GM19240 (cell line): Measurements from ENCODE around the gene USP22.
"Not testable (repeated sequence)": the region's sequence is repeated elsewhere in the genome, so short reads cannot be mapped to it uniquely, and the experiment has no call there.

ENCODE experiments used
- DNase-seq: peaks from one replicate; pipeline ENCODE4 v3.0.0; 2011; ENCODE audit warnings: low spot score; ENCODE audit not compliant: insufficient read length

USP22 gene

GRCh38 chr17:21042458-21043295 is at the start of gene USP22:
Gene USP22 (minus strand): TSS chr17:21043011. CDS start chr17:21042835, 176 bp downstream.
- DNase-seq = no peak

- DNase-seq = no peak
These were observed 48.2 kb upstream of the USP22 start for GRCh38 chr17:21090902-21091618.

GRCh38 chr17:21089933-21090901 is 47.4 kb upstream of the USP22 start:
- DNase-seq = peak; percentile 38

DNA sequence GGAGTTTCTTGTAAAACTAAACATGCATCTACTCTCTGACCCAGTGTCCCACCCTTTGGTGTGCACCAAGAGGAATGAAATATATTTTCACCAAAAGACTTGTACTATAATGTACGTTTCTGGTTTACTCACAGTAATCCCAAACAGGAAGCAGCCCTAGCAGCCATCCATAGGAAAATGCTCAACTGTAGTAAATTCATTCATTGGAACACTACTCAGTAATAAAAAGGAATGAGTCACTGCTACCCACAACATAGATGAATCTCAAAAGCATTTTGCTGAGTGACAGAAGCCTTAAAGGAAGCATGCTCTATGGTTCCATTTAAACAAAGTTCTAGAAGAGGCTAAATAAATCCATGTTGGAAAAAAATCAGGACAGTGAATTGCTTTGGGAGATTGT is 46.3 kb upstream of the USP22 start:
- DNase-seq = no peak

DNA sequence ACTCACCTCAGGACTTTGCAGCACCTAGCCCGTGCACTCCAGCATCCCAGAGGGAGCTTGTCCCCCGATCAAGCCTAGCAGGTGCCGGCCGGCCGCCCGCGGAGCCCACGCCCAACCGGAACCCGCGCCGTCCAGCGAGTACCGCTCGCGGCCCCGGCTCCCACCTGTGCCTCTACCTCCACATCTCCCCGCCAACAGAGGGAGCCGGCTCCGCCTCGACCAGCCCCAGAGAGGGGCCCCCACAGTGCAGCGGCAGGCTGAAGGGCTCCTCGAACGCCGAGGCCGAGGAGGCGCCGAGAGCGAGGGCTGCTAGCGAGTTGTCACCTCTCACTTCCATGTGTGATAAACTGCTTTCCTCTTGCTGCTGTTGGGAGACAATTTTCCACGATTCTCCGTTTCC is 42.9 kb upstream of the USP22 start:
- no peak for DNase-seq

DNA sequence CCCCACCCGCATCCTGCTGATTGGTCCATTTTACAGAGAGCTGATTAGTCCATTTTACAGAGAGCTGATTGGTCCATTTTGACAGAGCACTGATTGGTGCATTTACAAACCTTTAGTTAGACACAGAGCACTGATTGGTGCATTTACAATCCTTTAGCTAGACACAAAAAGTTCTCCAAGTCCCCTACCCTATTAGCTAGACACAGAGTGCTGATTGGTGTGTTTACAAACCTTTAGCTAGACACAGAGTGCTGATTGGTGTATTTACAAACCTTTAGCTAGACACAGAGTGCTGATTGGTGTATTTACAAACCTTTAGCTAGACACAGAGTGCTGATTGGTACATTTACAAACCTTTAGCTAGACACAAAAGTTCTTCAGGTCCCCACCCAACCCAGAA is 42.5 kb upstream of the USP22 start:
- DNase-seq = not testable (repeated sequence)

DNA sequence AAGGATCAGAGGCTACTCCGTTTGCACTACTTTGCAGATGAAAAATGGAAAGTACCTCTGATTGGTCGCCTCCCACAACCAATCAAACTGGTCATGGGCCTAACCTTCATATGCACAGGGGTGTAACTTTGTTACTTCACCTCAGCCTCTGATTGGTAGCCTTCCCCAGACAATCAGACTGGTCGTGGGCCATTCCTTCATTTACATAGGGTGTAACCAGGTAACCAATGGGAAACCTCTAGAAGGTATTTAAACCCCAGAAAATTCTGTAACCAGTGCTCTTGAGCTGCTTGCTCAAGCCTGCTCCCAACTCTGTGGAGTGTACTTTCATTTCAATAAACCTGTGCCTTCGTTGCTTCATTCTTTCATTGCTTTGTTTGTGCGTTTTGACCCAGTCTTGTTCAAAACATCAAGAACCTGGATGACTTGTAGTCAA is 39.2 kb upstream of the USP22 start:
- no peak for DNase-seq

GRCh38 chr17:21079196-21079595 is 36.4 kb upstream of the USP22 start:
- no peak for DNase-seq

DNA sequence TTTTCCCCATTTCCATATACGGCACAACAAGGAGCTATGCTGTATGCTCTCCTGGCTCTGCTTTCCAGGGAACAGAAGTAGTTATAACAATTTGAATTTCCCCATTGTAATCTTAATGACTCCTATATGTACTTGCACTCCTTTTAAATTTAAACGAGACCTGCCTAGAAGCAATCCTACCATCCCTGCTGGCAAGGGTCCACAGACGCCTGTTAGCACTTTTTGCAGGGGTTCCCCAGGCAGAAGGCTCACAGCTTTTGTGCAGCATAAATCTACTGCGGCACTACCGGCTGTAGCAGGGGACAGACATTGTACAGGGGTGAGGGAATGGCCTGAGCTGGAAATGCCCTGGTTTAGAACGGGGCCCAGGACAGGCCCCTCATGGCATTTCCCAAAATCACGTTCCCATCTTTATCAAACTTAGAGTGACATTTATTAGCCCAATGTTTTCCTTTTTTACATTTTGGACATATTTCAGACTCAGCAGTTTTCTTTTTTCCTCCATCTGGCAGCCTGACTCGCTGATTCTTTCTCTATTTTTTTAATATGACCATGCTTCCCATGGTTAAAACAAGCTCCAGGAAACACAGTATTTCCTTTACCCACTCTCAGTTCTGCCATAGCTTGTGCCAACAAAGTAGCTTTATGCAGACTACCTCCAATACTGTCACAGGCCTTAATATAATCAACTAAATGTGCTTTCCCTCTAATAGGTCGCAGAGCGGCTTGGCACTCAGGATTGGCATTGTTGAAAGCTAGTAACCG is 35.4 kb upstream of the USP22 start:
- DNase-seq = no peak

- DNase-seq = no peak
These were observed 34.5 kb upstream of the USP22 start for GRCh38 chr17:21077281-21077680.

- DNase-seq = no peak
These were observed 33.4 kb upstream of the USP22 start for GRCh38 chr17:21076242-21076641.

- no peak for DNase-seq
These were observed 32.9 kb upstream of the USP22 start for GRCh38 chr17:21075739-21076085.

- no peak for DNase-seq
These were observed 30.0 kb upstream of the USP22 start for GRCh38 chr17:21072745-21073197.

DNA sequence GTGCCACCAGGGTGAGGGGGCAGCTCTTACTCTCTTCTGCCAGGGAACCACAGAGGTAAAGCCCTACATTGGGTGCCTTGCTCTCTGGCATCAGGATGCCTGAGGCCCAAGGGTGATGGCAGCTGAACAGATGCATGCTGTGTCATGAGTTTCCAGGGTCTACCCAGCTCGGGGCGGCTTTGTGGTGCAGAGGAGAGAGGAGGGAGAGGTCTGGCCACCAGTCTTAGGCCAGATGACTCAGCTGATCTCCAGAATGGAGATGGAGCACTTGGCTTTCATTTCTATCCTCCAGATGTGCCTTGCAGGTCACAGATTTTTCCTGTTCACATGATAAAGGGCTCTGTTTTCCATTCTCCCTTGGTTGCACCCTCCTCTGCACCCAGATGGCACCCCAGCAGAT is 23.6 kb upstream of the USP22 start:
- DNase-seq = no peak

- DNase-seq = no peak
These were observed 19.2 kb upstream of the USP22 start for GRCh38 chr17:21061971-21062526.

DNA sequence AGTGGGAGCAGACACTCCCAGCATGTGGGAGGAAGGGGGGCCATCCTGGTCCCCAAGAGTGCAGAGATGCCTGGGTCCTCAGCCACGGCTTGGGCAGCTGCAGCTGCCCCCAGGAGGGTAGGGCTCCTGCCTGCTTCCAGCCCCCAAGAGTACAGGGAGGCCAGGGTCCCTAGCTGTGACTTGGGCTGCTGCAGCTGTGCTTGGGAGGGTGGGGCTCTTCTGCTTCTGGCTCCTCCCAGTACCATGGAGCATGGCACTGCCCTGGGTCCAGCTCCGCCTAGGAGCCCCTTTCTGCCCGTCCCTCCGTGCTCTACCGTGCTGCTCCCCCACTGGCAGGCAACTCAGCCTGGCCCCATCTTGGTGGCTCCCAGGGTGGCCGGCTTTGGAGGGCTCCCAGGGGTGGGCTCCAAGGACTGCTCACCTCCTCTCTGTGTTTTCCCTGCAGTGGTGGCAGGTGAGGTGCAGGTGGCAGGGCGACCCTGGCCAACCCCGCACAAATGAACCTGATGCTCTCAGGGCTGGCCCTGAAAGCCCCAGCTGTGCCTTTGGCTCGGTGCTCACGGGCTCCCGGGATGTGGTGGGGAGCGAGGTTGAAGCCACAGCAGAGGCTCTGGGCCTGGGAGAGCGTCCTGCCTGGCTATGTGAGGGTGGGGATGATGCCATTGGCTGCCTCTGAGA is 18.5 kb upstream of the USP22 start:
- DNase-seq = no peak

DNA sequence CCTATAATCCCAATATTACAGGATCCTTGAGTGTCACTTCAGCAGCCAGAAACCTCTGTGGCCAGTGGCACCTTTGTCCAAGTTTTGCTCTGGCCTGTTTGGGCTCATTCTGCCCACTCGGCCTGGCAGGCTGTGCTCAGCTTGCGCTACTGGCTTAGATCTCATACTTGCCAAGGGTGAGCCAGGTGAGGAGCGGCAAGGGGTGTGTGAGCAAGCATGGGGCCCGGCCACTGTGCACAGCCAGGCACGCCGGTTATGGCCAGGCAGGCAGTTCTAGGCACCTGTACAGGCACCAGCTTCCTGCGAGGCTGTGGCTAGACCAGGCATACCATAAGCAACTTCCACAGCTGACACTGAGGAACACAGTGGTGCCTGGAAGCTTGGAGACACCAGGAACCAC is 16.9 kb upstream of the USP22 start:
- DNase-seq = no peak

GRCh38 chr17:21058098-21058893 is 15.5 kb upstream of the USP22 start:
- DNase-seq = no peak

DNA sequence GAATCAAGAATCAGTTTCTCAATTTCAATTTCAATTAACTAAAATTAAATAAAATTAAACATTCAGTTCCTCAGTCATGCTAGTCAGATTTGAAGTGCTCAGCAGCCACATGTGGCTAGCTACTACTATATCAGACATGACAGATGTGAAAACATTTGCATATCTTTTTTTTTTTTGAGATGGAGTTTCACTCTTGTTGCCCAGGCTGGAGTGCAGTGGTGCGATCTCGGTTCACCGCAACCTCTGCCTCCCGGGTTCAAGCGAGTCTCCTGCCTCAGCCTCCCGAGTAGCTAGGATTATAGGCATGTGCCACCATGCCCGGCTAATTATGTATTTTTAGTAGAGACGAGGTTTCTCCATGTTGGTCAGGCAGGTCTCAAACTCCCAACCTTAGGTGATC is 10.2 kb upstream of the USP22 start:
- DNase-seq = not testable (repeated sequence)
